Endothelial cell of umbilical vein (primary cell): ENCODE results near the gene REC8. TPM values are rescaled to one million over a fixed set of nuclear protein-coding genes. Genes with fewer than 3 reads are reported as not detected.
"Not testable (repeated sequence)": the region's sequence is repeated elsewhere in the genome, so short reads cannot be mapped to it uniquely, and the experiment has no call there.

Experiments
- BruUV-seq: library from RNA; stranded (reverse); fragments of 400-500 nt; replicated peaks from 2 replicates; lab custom pipeline; 2021; lab: Mats Ljungman, UMichigan
- CTCF ChIA-PET: fragments of 300-600, 350-600 bp; sonication (Branson Sonifier 250); formaldehyde crosslinking; loops from one replicate; lab custom pipeline; 2021; ENCODE audit warnings: antibody characterized with exemption, inconsistent platforms; lab: Charles Lee
- POLR2A ChIA-PET: fragments of 300-600, 350-600 bp; sonication (Branson Sonifier 250); formaldehyde crosslinking; loops from one replicate; lab custom pipeline; 2021; ENCODE audit warnings: antibody characterized with exemption, inconsistent platforms; lab: Charles Lee
- DNase-seq: peaks from one replicate; pipeline ENCODE4 v3.0.0-alpha.2; 2011; ENCODE audit warnings: low read depth, low spot score
- FAIRE-seq: peaks from 2 replicates; lab custom pipeline; 2011; peaks lifted over from hg19 to GRCh38; lab: Jason Lieb, UNC
- H2AFZ ChIP-seq: 2 replicates; pipeline ENCODE4 v1.6.0; 2012; ENCODE audit warnings: low read depth, low read length, control low read depth, inconsistent platforms
- H3K27ac ChIP-seq: 2 replicates; pipeline ENCODE4 v1.5.1; 2011; ENCODE audit warnings: low read depth, mild to moderate bottlenecking, control low read depth, low read length, moderate library complexity; ENCODE audit not compliant: insufficient read depth
- H3K27me3 ChIP-seq, 2 experiments: 2 replicates each; pipeline versions ENCODE4 v1.6.0 to v1.6.1; 2011; ENCODE audit warnings: low read length in 2 of 2, mixed read lengths in 1 of 2; ENCODE audit not compliant: control insufficient read depth in 2 of 2, insufficient read depth in 2 of 2
- H3K36me3 ChIP-seq, 2 experiments: 2 replicates in 1 of 2; 3 replicates in 1 of 2; pipeline ENCODE4 v1.5.1; 2011; ENCODE audit warnings: low read length in 2 of 2, mild to moderate bottlenecking in 1 of 2, moderate library complexity in 1 of 2; ENCODE audit not compliant: control insufficient read depth in 2 of 2, insufficient read depth in 2 of 2; ENCODE audit errors: extremely low read depth in 1 of 2
- H3K4me1 ChIP-seq: 3 replicates; pipeline ENCODE4 v1.5.1; 2011; ENCODE audit warnings: mild to moderate bottlenecking, low read length; ENCODE audit not compliant: control insufficient read depth, insufficient read depth; ENCODE audit errors: extremely low read depth
- H3K4me2 ChIP-seq: 2 replicates; pipeline ENCODE4 v1.6.1; 2011; ENCODE audit warnings: low read length, control low read depth, mixed read lengths; ENCODE audit not compliant: insufficient read depth
- H3K4me3 ChIP-seq, 3 experiments: fragments of 200-600 bp in 1 of 3; sonication (generic), shearing (Covaris generic) in 1 of 3; replicated peaks in 1 of 3; 2 replicates each; pipeline ENCODE4 v1.5.1; 2011 to 2016; ENCODE audit warnings: control low read depth in 3 of 3, low read length in 3 of 3, mild to moderate bottlenecking in 2 of 3, inconsistent platforms in 1 of 3, low read depth in 1 of 3, moderate library complexity in 1 of 3; ENCODE audit not compliant: insufficient read depth in 1 of 3
- H3K79me2 ChIP-seq: 2 replicates; pipeline ENCODE4 v1.6.0; 2012; ENCODE audit warnings: low read length, inconsistent platforms; ENCODE audit not compliant: control insufficient read depth, insufficient read depth
- H3K9ac ChIP-seq: replicated peaks from 2 replicates; pipeline ENCODE3; 2011; ENCODE audit warnings: low read length, control low read depth; ENCODE audit not compliant: insufficient read depth; ENCODE audit errors: extremely low read depth
- H3K9me1 ChIP-seq: replicated peaks from 3 replicates; pipeline ENCODE4 v1.6.0; 2011; ENCODE audit warnings: mild to moderate bottlenecking, low read length; ENCODE audit not compliant: control insufficient read depth, insufficient read depth; ENCODE audit errors: extremely low read depth
- H3K9me3 ChIP-seq: replicated peaks from 2 replicates; pipeline ENCODE4 v1.5.1; 2012; ENCODE audit warnings: low read length, inconsistent platforms; ENCODE audit not compliant: control insufficient read depth, insufficient read depth
- H4K20me1 ChIP-seq: replicated peaks from 2 replicates; pipeline ENCODE3; 2011; ENCODE audit warnings: mild to moderate bottlenecking, low read length; ENCODE audit not compliant: control insufficient read depth, insufficient read depth; ENCODE audit errors: extremely low read depth
- FOS ChIP-seq: IDR thresholded peaks from 2 replicates; pipeline ENCODE4 v1.6.1; 2011; ENCODE audit warnings: mild to moderate bottlenecking, low read length, moderate library complexity, borderline replicate concordance; ENCODE audit not compliant: insufficient read depth
- GATA2 ChIP-seq: IDR thresholded peaks from 2 replicates; pipeline ENCODE4 v1.7.0; 2011; ENCODE audit warnings: low read depth, mild to moderate bottlenecking, moderate library complexity, mixed read lengths, low read length; ENCODE audit not compliant: insufficient read length, insufficient read depth
- JUN ChIP-seq: IDR thresholded peaks from 2 replicates; pipeline ENCODE4 v1.6.1; 2011; ENCODE audit warnings: borderline replicate concordance, low read depth; ENCODE audit not compliant: insufficient read length, insufficient read depth
- MAX ChIP-seq: IDR thresholded peaks from 2 replicates; pipeline ENCODE4 v1.6.1; 2011; ENCODE audit not compliant: insufficient read depth, insufficient read length
- POLR2AphosphoS5 ChIP-seq: IDR thresholded peaks from 2 replicates; pipeline ENCODE4 v1.6.1; 2012; ENCODE audit warnings: low read depth, mild to moderate bottlenecking, control low read depth, low read length, moderate library complexity; ENCODE audit not compliant: insufficient read depth
- dilution Hi-C: fragments of 300-500 bp; cut with MboI; formaldehyde crosslinking; loops from one replicate; pipeline ENCODE4 v1.15.0; 2019; ENCODE audit warnings: low sequenced_read_pairs; ENCODE audit not compliant: extremely low pct_ligation_motif_present
- intact Hi-C: fragments of 100-400 bp; cut with micrococcal nuclease; formaldehyde crosslinking; loops from one replicate; pipeline ENCODE4 v1.10.0; 2022
- polyA plus RNA-seq, 4 experiments: library from polyadenylated mRNA; depleted of rRNA in 3 of 4; stranded (reverse) in 3 of 4; unstranded in 1 of 4; fragments of >200 nt; gene quantifications; 2 replicates each; pipeline versions ENCODE4 v1.2.1 to v1.2.3, GENCODE V29; 2011 to 2012; ENCODE audit warnings: missing spikeins in 1 of 4
- total RNA-seq: library from RNA; stranded (reverse); gene quantifications from 2 replicates; pipeline ENCODE4 v1.2.3, GENCODE V29; 2021

Gene REC8
- total and polyA plus RNA-seq, 2 donors (not counting 3 experiments of a cell fraction or from before 2014, with no cell fraction given): 12.5 to 33.6 TPM

DNA sequence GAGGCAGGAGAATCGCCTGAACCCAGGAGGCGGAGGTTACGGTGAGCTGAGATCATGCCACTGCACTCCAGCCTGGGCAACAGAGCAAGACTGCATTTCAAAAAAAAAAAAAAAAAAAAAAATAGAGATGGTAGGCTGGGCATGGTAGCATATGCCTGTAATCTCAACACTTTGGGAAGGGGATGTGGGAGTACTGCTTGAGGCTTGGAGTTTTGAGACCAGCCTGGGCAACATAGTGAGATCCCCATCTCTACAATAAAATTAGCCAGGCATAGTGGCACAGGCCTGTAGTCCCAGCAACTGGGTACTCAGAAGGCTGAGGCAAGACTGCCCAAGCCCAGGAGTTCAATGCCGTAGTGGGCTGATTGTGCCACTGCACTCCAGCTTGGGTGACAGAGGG is 51.1 kb downstream of the REC8 start:
- H3K36me3 ChIP-seq, H3K4me3 ChIP-seq, CTCF ChIA-PET, DNase-seq, H3K9ac ChIP-seq, H4K20me1 ChIP-seq, H3K9me3 ChIP-seq, H3K27me3 ChIP-seq, FAIRE-seq, dilution Hi-C loops, intact Hi-C loops, H3K4me2 ChIP-seq, H3K9me1 ChIP-seq, BruUV-seq, H2AFZ ChIP-seq: not testable (repeated sequence)
- peaks cover 69% of the 10 kb centered on the region for H3K79me2 ChIP-seq
- peak overlapping the region; percentile 56 for H3K27ac ChIP-seq
- POLR2A ChIA-PET: interaction anchor here (0.6 kb wide), 1 partner anchor 9 kb away, joined by 3 read pairs; no protein-coding TSS in a partner anchor
- H3K4me1 ChIP-seq: peaks cover 28% of the 10 kb centered on the region

DNA sequence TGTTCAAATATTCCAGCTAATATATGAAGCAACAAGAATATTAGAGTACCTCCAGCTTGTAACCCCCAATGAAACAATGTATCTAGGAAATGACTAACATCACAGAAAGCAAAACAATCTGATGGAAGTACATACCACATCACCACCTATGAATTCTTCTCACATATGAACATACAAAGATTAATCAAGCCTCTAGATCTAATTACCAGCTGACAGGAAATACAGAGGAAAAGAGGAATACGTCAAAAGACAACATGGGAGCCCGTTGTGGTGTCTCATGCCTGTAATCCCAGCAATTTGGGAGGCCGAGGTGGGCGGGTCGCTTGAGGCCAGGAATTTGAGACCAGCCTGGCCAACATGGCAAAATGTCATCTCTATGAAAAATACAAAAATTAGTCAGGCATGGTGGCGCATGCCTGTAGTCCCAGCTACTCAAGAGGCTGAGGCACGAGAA is 52.8 kb downstream of the REC8 start:
- Histone ChIP-seq H3K27me3 (no peaks in the 10 kb centered on the region), H3K4me3 (no peak overlapping the region), H2AFZ (no peak overlapping the region), H3K9me3 (no peaks in the 10 kb centered on the region), H3K79me2 (peaks cover 75% of the 10 kb centered on the region), H3K27ac (peak overlapping the region; percentile 99), H3K9me1 (no peaks in the 10 kb centered on the region), H4K20me1 (no peaks in the 10 kb centered on the region), H3K4me1 (peaks cover 28% of the 10 kb centered on the region), H3K9ac (peak overlapping the region; percentile 73), H3K4me2 (peak overlapping the region; percentile 56), H3K36me3 (peaks cover 0 to 6% of the 10 kb centered on the region in 2 experiments)
- dilution Hi-C loops (no loop called here), intact Hi-C loops (loop anchor here (1.0 kb wide), 5 partner anchors 8 to 47 kb away; partner anchors contain the start of genes CHMP4A, GMPR2, NEDD8 and RABGGTA)
- TF ChIP-seq JUN (peak; percentile 93), POLR2AphosphoS5 (peak; percentile 78), GATA2 (peak; percentile 94), MAX (no peak), FOS (peak; percentile 83)
- FAIRE-seq (peak; percentile 88), DNase-seq (peak; percentile 95)
- CTCF ChIA-PET: interaction anchor here (1.0 to 2.5 kb wide), 7 partner anchors 9 to 83 kb away, joined by 3 to 23 read pairs (median 8); partner anchors contain the start of genes CHMP4A, CIDEB, MDP1 and TINF2
- POLR2A ChIA-PET: interaction anchor here (0.6 to 3.1 kb wide), 3 partner anchors 10 to 22 kb away, joined by 3 to 21 read pairs (median 4); partner anchors contain the start of genes CHMP4A and MDP1
- no TSS peak for BruUV-seq
